Astrocyte (in vitro differentiated cells and primary cell): Measurements from ENCODE around the gene KCNQ1. TPM values are rescaled to one million over a fixed set of nuclear protein-coding genes. Genes with fewer than 3 reads are reported as not detected.

Experiments used
- DNase-seq: peaks from one replicate; pipeline ENCODE4 v3.0.0-alpha.2; 2010; ENCODE audit warnings: low read depth
- FAIRE-seq: peaks from 2 replicates; lab custom pipeline; 2011; peaks lifted over from hg19 to GRCh38; lab: Jason Lieb, UNC
- H2AFZ ChIP-seq: 2 replicates; pipeline ENCODE4 v1.6.0; 2012; ENCODE audit warnings: low read depth, low read length, inconsistent platforms
- H3K27ac ChIP-seq: 2 replicates; pipeline ENCODE4 v1.5.1; 2011; ENCODE audit warnings: low read depth, low read length, inconsistent platforms
- H3K27me3 ChIP-seq: 2 replicates; pipeline ENCODE4 v1.6.0; 2011; ENCODE audit warnings: low read length, inconsistent platforms; ENCODE audit not compliant: insufficient read depth
- H3K36me3 ChIP-seq: 2 replicates; pipeline ENCODE4 v1.5.1; 2011; ENCODE audit warnings: low read length, inconsistent platforms; ENCODE audit not compliant: insufficient read depth
- H3K4me1 ChIP-seq: 2 replicates; pipeline ENCODE4 v1.5.1; 2011; ENCODE audit warnings: low read length, inconsistent platforms; ENCODE audit not compliant: insufficient read depth
- H3K4me2 ChIP-seq: 2 replicates; pipeline ENCODE4 v1.6.0; 2012; ENCODE audit warnings: low read length, inconsistent platforms
- H3K4me3 ChIP-seq: 2 replicates; pipeline ENCODE4 v1.5.1; 2011; ENCODE audit warnings: low read depth, mild to moderate bottlenecking, low read length, inconsistent platforms; ENCODE audit not compliant: insufficient read depth
- H3K79me2 ChIP-seq: 2 replicates; pipeline ENCODE4 v1.6.0; 2012; ENCODE audit warnings: mild to moderate bottlenecking, low read length, inconsistent platforms; ENCODE audit not compliant: insufficient read depth
- H3K9ac ChIP-seq: 2 replicates; pipeline ENCODE4 v1.6.0; 2012; ENCODE audit warnings: mild to moderate bottlenecking, low read length, inconsistent platforms
- H3K9me3 ChIP-seq: 2 replicates; pipeline ENCODE4 v1.5.1; 2012; ENCODE audit warnings: low read depth, mild to moderate bottlenecking, low read length, inconsistent platforms; ENCODE audit not compliant: insufficient read depth
- H4K20me1 ChIP-seq: 2 replicates; pipeline ENCODE4 v1.6.0; 2012; ENCODE audit warnings: low read length, inconsistent platforms; ENCODE audit not compliant: insufficient read depth
- H3K27ac Mint-ChIP-seq: one replicate; pipeline ENCODE4 v1.8.0; 2021; ENCODE audit warnings: mild to moderate bottlenecking, mixed read lengths; ENCODE audit not compliant: unreplicated experiment
- H3K27me3 Mint-ChIP-seq: one replicate; pipeline ENCODE4 v1.8.0; 2021; ENCODE audit warnings: low read depth, mixed read lengths; ENCODE audit not compliant: unreplicated experiment
- H3K36me3 Mint-ChIP-seq: one replicate; pipeline ENCODE4 v1.8.0; 2021; ENCODE audit warnings: low read depth, mixed read lengths; ENCODE audit not compliant: unreplicated experiment
- H3K4me1 Mint-ChIP-seq: one replicate; pipeline ENCODE4 v1.8.0; 2021; ENCODE audit warnings: low read depth, mixed read lengths; ENCODE audit not compliant: unreplicated experiment
- H3K4me3 Mint-ChIP-seq: one replicate; pipeline ENCODE4 v1.8.0; 2021; ENCODE audit warnings: mild to moderate bottlenecking, moderate library complexity, mixed read lengths; ENCODE audit not compliant: unreplicated experiment
- H3K9me3 Mint-ChIP-seq: one replicate; pipeline ENCODE4 v1.8.0; 2021; ENCODE audit warnings: mild to moderate bottlenecking, mixed read lengths; ENCODE audit not compliant: unreplicated experiment
- CTCF ChIP-seq: IDR thresholded peaks from 2 replicates; pipeline ENCODE4 v1.5.1; 2011; ENCODE audit warnings: low read depth, mild to moderate bottlenecking, inconsistent platforms, low read length, moderate library complexity; ENCODE audit not compliant: insufficient read depth
- EZH2 ChIP-seq: IDR thresholded peaks from 2 replicates; pipeline ENCODE4 v1.6.1; 2012; ENCODE audit warnings: mild to moderate bottlenecking, low read length, inconsistent platforms; ENCODE audit not compliant: insufficient read depth
- total RNA-seq: library from RNA; stranded (reverse); gene quantifications from 2 replicates; pipeline ENCODE4 v1.2.1, GENCODE V29; 2021

Gene KCNQ1
- total RNA-seq, 1 donor from 2014 or later, result not detected

GRCh38 chr11:2649400-2649799 lies 204.6 kb downstream of the KCNQ1 start:
- Histone ChIP-seq H2AFZ (no peak overlapping the region), H3K4me2 (no peak overlapping the region), H3K27me3 (no peaks in the 10 kb centered on the region), H3K27ac (no peak overlapping the region), H3K4me1 (no peaks in the 10 kb centered on the region), H4K20me1 (no peaks in the 10 kb centered on the region), H3K9ac (no peak overlapping the region), H3K36me3 (no peaks in the 10 kb centered on the region), H3K79me2 (no peaks in the 10 kb centered on the region), H3K4me3 (no peak overlapping the region), H3K9me3 (peaks cover 57% of the 10 kb centered on the region)
- TF ChIP-seq EZH2 (no peak), CTCF (no peak)
- Mint-ChIP-seq H3K9me3 (peaks cover 68% of the 10 kb centered on the region), H3K27me3 (no peaks in the 10 kb centered on the region), H3K27ac (no peak overlapping the region), H3K4me1 (peaks cover 4% of the 10 kb centered on the region), H3K36me3 (peaks cover 20% of the 10 kb centered on the region), H3K4me3 (no peak overlapping the region)
- DNase-seq (no peak), FAIRE-seq (no peak)

GRCh38 chr11:2649848-2650247 lies 205.0 kb downstream of the KCNQ1 start:
- H3K27me3 Mint-ChIP-seq, result no peaks in the 10 kb centered on the region
- TF ChIP-seq CTCF, result no peak
- no peak for TF ChIP-seq EZH2
- peaks cover 67% of the 10 kb centered on the region for H3K9me3 Mint-ChIP-seq
- Histone ChIP-seq H3K4me2 (no peak overlapping the region), H3K79me2 (no peaks in the 10 kb centered on the region), H3K27ac (no peak overlapping the region), H3K4me1 (no peaks in the 10 kb centered on the region), H3K9me3 (peaks cover 53% of the 10 kb centered on the region), H2AFZ (no peak overlapping the region), H3K4me3 (no peak overlapping the region), H3K27me3 (no peaks in the 10 kb centered on the region), H4K20me1 (no peaks in the 10 kb centered on the region), H3K36me3 (no peaks in the 10 kb centered on the region), H3K9ac (no peak overlapping the region)
- no peak overlapping the region for H3K4me3 Mint-ChIP-seq
- peaks cover 4% of the 10 kb centered on the region for H3K4me1 Mint-ChIP-seq
- H3K27ac Mint-ChIP-seq, result no peak overlapping the region
- DNase-seq, result no peak
- H3K36me3 Mint-ChIP-seq, result peaks cover 21% of the 10 kb centered on the region
- no peak for FAIRE-seq

DNA sequence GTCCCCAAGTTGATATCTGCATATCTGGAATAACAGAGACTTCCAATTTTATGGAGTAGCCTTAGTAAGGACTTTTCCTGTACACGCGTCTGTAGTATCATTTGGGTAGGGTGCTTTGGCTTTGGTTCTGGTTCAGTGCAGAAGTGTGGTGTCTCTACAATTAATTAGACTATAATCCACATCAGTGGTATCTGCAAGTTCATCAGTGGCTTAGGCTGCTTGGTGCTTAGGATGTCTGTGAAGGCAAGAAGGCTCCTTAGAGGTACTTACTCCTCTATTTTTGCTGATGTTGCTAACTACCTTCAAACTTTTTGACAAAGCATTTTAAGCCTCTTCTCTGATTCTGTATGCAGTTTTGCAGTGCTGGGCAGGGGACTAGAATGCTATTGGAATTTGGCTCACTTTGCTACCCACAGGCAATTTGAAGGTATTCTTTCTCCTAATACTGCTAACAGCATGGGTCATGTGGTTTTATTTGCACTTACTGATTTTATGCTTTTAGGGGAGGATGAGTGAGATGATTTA lies 205.6 kb downstream of the KCNQ1 start:
- no peaks in the 10 kb centered on the region for H3K79me2 ChIP-seq
- DNase-seq, result no peak
- H3K4me2 ChIP-seq, result no peak overlapping the region
- Mint-ChIP-seq H3K36me3 (peaks cover 21% of the 10 kb centered on the region), H3K9me3 (peaks cover 65% of the 10 kb centered on the region), H3K27me3 (no peaks in the 10 kb centered on the region), H3K27ac (no peak overlapping the region), H3K4me3 (no peak overlapping the region), H3K4me1 (peaks cover 4% of the 10 kb centered on the region)
- H3K4me1 ChIP-seq, result no peaks in the 10 kb centered on the region
- no peaks in the 10 kb centered on the region for H4K20me1 ChIP-seq
- no peak for FAIRE-seq
- TF ChIP-seq CTCF (no peak), EZH2 (no peak)
- H3K27me3 ChIP-seq, result no peaks in the 10 kb centered on the region
- no peak overlapping the region for H3K27ac ChIP-seq
- no peak overlapping the region for H2AFZ ChIP-seq
- H3K4me3 ChIP-seq, result no peak overlapping the region
- H3K9ac ChIP-seq, result no peak overlapping the region
- peaks cover 47% of the 10 kb centered on the region for H3K9me3 ChIP-seq
- no peaks in the 10 kb centered on the region for H3K36me3 ChIP-seq
